OCI-LY3 (cell line): ENCODE results near the gene ZDHHC14.

Experiments used
- EZH2phosphoT487 ChIP-seq: fragments of 200-600 bp; shearing (Covaris generic); IDR thresholded peaks from 2 replicates; pipeline ENCODE4 v1.6.1; 2018; ENCODE audit warnings: antibody characterized with exemption, mixed run types, low read depth
- TF ChIP-seq, protein P1 (sequence below): fragments of 200-600, 300-600 bp; sonication (generic); IDR thresholded peaks from 2 replicates; pipeline ENCODE4 v1.5.1; 2014; ENCODE audit warnings: antibody characterized with exemption, low read length, low read depth

DNA sequence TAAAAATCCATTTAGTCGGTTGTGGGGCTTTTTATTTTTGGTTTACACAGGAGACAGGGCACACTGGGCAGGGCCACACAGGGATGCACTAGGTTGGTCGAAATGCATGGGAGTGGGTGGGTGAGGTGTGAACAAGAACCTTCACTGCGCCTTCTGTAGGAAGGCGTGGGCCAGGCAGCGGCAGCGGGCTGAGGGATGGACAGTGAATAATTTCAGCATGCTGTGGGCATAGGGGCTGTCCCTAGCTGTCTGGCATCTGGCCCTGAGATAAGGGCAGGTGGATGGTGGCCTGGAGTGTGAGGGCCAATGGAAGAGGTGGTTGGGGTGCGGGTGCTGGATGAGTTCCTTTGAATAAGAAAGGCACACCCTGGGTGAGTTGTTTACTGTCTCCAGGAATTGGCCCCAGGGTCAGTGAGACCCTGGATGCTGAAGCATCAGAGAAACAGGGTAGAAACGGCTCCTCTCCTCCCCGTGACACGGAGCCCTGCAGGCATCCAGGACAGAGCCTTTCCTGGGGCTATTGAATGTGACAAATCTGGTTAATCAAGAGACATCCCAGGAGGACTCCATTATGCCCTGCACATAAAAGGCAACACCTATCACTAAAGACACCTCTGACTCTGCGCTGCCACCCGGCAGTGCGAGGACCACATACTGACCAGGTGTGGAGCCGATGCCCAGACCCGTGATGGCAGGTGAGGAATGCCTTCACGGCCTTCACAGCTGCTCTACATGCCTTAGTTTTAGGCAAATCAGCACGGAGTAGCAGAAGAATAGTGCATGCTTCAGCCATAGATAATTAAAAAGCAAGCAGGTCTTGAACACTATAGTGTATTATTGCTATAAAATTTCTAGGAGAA, 319.0 kb downstream of the ZDHHC14 start:
- TF ChIP-seq, protein P1, sequence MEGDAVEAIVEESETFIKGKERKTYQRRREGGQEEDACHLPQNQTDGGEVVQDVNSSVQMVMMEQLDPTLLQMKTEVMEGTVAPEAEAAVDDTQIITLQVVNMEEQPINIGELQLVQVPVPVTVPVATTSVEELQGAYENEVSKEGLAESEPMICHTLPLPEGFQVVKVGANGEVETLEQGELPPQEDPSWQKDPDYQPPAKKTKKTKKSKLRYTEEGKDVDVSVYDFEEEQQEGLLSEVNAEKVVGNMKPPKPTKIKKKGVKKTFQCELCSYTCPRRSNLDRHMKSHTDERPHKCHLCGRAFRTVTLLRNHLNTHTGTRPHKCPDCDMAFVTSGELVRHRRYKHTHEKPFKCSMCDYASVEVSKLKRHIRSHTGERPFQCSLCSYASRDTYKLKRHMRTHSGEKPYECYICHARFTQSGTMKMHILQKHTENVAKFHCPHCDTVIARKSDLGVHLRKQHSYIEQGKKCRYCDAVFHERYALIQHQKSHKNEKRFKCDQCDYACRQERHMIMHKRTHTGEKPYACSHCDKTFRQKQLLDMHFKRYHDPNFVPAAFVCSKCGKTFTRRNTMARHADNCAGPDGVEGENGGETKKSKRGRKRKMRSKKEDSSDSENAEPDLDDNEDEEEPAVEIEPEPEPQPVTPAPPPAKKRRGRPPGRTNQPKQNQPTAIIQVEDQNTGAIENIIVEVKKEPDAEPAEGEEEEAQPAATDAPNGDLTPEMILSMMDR: no peak
- TF ChIP-seq EZH2phosphoT487: no peak
